ENCODE data around the gene LRIG1. TPM values are rescaled to one million over a fixed set of nuclear protein-coding genes. Genes with fewer than 3 reads are reported as not detected.

LRIG1 gene
- total RNA-seq, 1 donor from 2014 or later: 169 TPM

GRCh38 chr3:66365080-66365479, 135.7 kb downstream of the LRIG1 start:
- DNase-seq (ENCODE audit: low spot score): no peak
- Mint-ChIP-seq H3K4me1 (peaks cover 4% of the 10 kb centered on the region), H3K27ac (no peak overlapping the region)

DNA sequence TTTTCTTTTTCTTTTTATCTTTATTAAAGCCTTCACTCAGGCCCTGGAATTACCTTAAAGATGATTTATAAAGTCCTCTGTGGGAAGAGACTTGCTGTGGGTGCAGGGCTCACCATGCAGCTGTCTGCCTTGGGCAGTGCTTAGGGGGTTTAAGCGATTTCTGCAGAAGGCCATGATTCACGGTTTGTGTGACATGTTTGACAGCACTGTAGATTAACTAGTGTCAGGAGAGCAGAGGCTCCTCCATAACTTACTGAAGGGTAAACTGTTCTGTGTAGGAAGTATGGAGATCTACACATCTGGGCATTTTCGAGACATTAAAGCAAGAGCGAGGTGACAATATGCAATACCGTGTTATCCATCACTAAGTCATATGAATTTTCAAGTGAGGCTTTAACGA, 137.7 kb downstream of the LRIG1 start:
- H3K27me3 Mint-ChIP-seq (ENCODE audit: insufficient read depth, low read depth): no peaks in the 10 kb centered on the region
- H3K4me1 Mint-ChIP-seq: peaks cover 4% of the 10 kb centered on the region
- DNase-seq (ENCODE audit: low spot score): no peak
- no peaks in the 10 kb centered on the region for H3K36me3 Mint-ChIP-seq
- TF ChIP-seq EZH2phosphoT487 (IDR thresholded peaks at IDR 0.05) (no peak), EZH2 (IDR thresholded peaks at IDR 0.05) (no peak)
- TF ChIP-seq, protein P1, sequence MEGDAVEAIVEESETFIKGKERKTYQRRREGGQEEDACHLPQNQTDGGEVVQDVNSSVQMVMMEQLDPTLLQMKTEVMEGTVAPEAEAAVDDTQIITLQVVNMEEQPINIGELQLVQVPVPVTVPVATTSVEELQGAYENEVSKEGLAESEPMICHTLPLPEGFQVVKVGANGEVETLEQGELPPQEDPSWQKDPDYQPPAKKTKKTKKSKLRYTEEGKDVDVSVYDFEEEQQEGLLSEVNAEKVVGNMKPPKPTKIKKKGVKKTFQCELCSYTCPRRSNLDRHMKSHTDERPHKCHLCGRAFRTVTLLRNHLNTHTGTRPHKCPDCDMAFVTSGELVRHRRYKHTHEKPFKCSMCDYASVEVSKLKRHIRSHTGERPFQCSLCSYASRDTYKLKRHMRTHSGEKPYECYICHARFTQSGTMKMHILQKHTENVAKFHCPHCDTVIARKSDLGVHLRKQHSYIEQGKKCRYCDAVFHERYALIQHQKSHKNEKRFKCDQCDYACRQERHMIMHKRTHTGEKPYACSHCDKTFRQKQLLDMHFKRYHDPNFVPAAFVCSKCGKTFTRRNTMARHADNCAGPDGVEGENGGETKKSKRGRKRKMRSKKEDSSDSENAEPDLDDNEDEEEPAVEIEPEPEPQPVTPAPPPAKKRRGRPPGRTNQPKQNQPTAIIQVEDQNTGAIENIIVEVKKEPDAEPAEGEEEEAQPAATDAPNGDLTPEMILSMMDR (IDR thresholded peaks at IDR 0.05): no peak
- Histone ChIP-seq H2AFZ (replicated peaks) (no peak overlapping the region), H3K4me3 (no peak overlapping the region), H3K27ac (no peak overlapping the region), H3K36me3 (no peaks in the 10 kb centered on the region), H3K9me3 (ENCODE audit: low read depth) (no peaks in the 10 kb centered on the region), H3F3A (ENCODE audit: low read depth) (no peaks in the 10 kb centered on the region), H3K79me2 (ENCODE audit: low read depth) (no peaks in the 10 kb centered on the region), H3K4me2 (no peak overlapping the region), H3K27me3 (no peaks in the 10 kb centered on the region), H4K20me1 (ENCODE audit: low read depth) (peaks cover 3% of the 10 kb centered on the region), H3K4me1 (peaks cover 20% of the 10 kb centered on the region), H3K9ac (no peak overlapping the region)
- no peak overlapping the region for H3K27ac Mint-ChIP-seq
- H3K9me3 Mint-ChIP-seq: no peaks in the 10 kb centered on the region
- no peak overlapping the region for H3K4me3 Mint-ChIP-seq

More at GRCh38 chr3:66365080-66365479, 135.7 kb downstream of the LRIG1 start:
- H3K4me3 Mint-ChIP-seq: no peak overlapping the region
- Histone ChIP-seq H3K9me3 (ENCODE audit: low read depth) (no peaks in the 10 kb centered on the region), H3K79me2 (ENCODE audit: low read depth) (no peaks in the 10 kb centered on the region), H2AFZ (replicated peaks) (no peak overlapping the region), H3K27ac (no peak overlapping the region), H3K9ac (no peak overlapping the region), H4K20me1 (ENCODE audit: low read depth) (peaks cover 3% of the 10 kb centered on the region), H3K4me3 (no peak overlapping the region), H3K4me2 (no peak overlapping the region), H3F3A (ENCODE audit: low read depth) (no peaks in the 10 kb centered on the region), H3K36me3 (no peaks in the 10 kb centered on the region), H3K4me1 (peaks cover 20% of the 10 kb centered on the region), H3K27me3 (no peaks in the 10 kb centered on the region)
- H3K27me3 Mint-ChIP-seq (ENCODE audit: insufficient read depth, low read depth): no peaks in the 10 kb centered on the region
- no peak for TF ChIP-seq EZH2phosphoT487 (IDR thresholded peaks at IDR 0.05)
- TF ChIP-seq, protein P1 (IDR thresholded peaks at IDR 0.05): no peak
- TF ChIP-seq EZH2 (IDR thresholded peaks at IDR 0.05): no peak
- no peaks in the 10 kb centered on the region for H3K9me3 Mint-ChIP-seq
- H3K36me3 Mint-ChIP-seq: no peaks in the 10 kb centered on the region

DNA sequence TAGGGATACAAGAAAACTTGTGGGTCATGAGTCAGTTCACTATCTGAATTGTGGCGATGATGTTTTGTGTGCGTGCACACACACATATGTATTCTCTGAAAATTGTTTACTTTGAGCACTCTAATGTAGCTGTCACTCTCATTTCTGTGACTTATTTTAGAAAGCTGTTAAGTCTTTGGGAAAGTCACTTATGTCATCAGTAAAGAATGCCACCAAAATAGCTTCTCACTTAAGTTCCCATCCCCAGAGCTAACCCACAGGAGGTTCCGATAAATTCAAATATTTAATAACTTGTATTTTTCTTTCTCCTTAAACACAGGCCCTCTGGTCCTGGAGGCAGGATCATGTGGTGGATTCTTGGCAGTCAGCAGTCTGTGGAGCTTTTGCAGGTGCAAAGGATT, 138.3 kb downstream of the LRIG1 start:
- no peak overlapping the region for H3K4me3 Mint-ChIP-seq
- no peak overlapping the region for H3K9ac ChIP-seq
- no peaks in the 10 kb centered on the region for H3K36me3 ChIP-seq
- H3K4me1 ChIP-seq: peaks cover 20% of the 10 kb centered on the region
- H3K27ac Mint-ChIP-seq: no peak overlapping the region
- no peak for DNase-seq (ENCODE audit: low spot score)
- peaks cover 3% of the 10 kb centered on the region for H4K20me1 ChIP-seq (ENCODE audit: low read depth)
- peaks cover 4% of the 10 kb centered on the region for H3K4me1 Mint-ChIP-seq
- H3K36me3 Mint-ChIP-seq: no peaks in the 10 kb centered on the region
- no peaks in the 10 kb centered on the region for H3K79me2 ChIP-seq (ENCODE audit: low read depth)
- H3K9me3 Mint-ChIP-seq: no peaks in the 10 kb centered on the region
- H2AFZ ChIP-seq (replicated peaks): no peak overlapping the region
- no peaks in the 10 kb centered on the region for H3F3A ChIP-seq (ENCODE audit: low read depth)
- no peaks in the 10 kb centered on the region for H3K9me3 ChIP-seq (ENCODE audit: low read depth)
- TF ChIP-seq, protein P1 (IDR thresholded peaks at IDR 0.05): no peak
- no peak for TF ChIP-seq EZH2 (IDR thresholded peaks at IDR 0.05)
- no peak for TF ChIP-seq EZH2phosphoT487 (IDR thresholded peaks at IDR 0.05)
- no peak overlapping the region for H3K4me3 ChIP-seq
- no peak overlapping the region for H3K4me2 ChIP-seq
- H3K27me3 Mint-ChIP-seq (ENCODE audit: insufficient read depth, low read depth): no peaks in the 10 kb centered on the region
- no peak overlapping the region for H3K27ac ChIP-seq
- H3K27me3 ChIP-seq: no peaks in the 10 kb centered on the region

All from neural progenitor cell (in vitro differentiated cells).